ENCODE results near the gene AIP.

Gene AIP

GRCh38 chr11:67482827-67483798 is at the start of gene AIP:
Gene AIP (plus strand): TSS chr11:67483026. CDS start chr11:67483159, 133 bp downstream.
- DNase-seq (ENCODE audit: low spot score) = peak; percentile 97

- no peak for DNase-seq (ENCODE audit: low spot score)
Measured at GRCh38 chr11:67433536-67434394, 49.1 kb upstream of the AIP start.

GRCh38 chr11:67434395-67434881 is 48.4 kb upstream of the AIP start:
- no peak for DNase-seq (ENCODE audit: low spot score)

- no peak for DNase-seq (ENCODE audit: low spot score)
Measured at GRCh38 chr11:67435031-67435726, 47.6 kb upstream of the AIP start.

GRCh38 chr11:67435727-67436458 is 46.9 kb upstream of the AIP start:
- no peak for DNase-seq (ENCODE audit: low spot score)

GRCh38 chr11:67436459-67437081 is 46.3 kb upstream of the AIP start:
- DNase-seq (ENCODE audit: low spot score) = no peak

- DNase-seq (ENCODE audit: low spot score) = no peak
Measured at GRCh38 chr11:67437082-67437808, 45.6 kb upstream of the AIP start, which contains the start of gene PTPRCAP. Gene PTPRCAP (minus strand): TSS chr11:67437682. CDS start chr11:67437619, 63 bp downstream.

- DNase-seq (ENCODE audit: low spot score) = no peak
Measured at GRCh38 chr11:67437809-67438157, 45.0 kb upstream of the AIP start.

GRCh38 chr11:67438158-67438902 is 44.5 kb upstream of the AIP start:
- DNase-seq (ENCODE audit: low spot score) = no peak

GRCh38 chr11:67439321-67440228 is 43.3 kb upstream of the AIP start:
- peak; percentile 60 for DNase-seq (ENCODE audit: low spot score)

GRCh38 chr11:67440229-67441097 is 42.4 kb upstream of the AIP start:
- no peak for DNase-seq (ENCODE audit: low spot score)

GRCh38 chr11:67441098-67441563 is 41.7 kb upstream of the AIP start:
- no peak for DNase-seq (ENCODE audit: low spot score)

GRCh38 chr11:67441731-67442351 is 41.0 kb upstream of the AIP start:
- DNase-seq (ENCODE audit: low spot score) = no peak

GRCh38 chr11:67442504-67443404 is 40.1 kb upstream of the AIP start:
- DNase-seq (ENCODE audit: low spot score) = no peak

GRCh38 chr11:67445515-67445914 is 37.3 kb upstream of the AIP start:
- DNase-seq (ENCODE audit: low spot score) = no peak

- no peak for DNase-seq (ENCODE audit: low spot score)
Measured at GRCh38 chr11:67448220-67448609, 34.6 kb upstream of the AIP start.
